ES-I3 (cell line): ENCODE measurements around the gene WNT3.
"Not testable (repeated sequence)": the region's sequence is repeated elsewhere in the genome, so short reads cannot be mapped to it uniquely, and the experiment has no call there.

Experiments
- H3K36me3 ChIP-seq: 2 replicates; pipeline ENCODE4 v1.6.1; 2013; ENCODE audit warnings: mild to moderate bottlenecking, low read length, control low read depth, moderate library complexity; ENCODE audit not compliant: insufficient read depth
- H3K4me1 ChIP-seq: 2 replicates; pipeline ENCODE4 v1.6.1; 2013; ENCODE audit warnings: mild to moderate bottlenecking, control low read depth, low read length; ENCODE audit not compliant: insufficient read depth
- H3K9ac ChIP-seq: 2 replicates; pipeline ENCODE4 v1.6.1; 2013; ENCODE audit warnings: low read depth, mild to moderate bottlenecking, low read length, moderate library complexity
- H3K9me3 ChIP-seq: 2 replicates; pipeline ENCODE4 v1.6.1; 2013; ENCODE audit warnings: mild to moderate bottlenecking, low read length, moderate library complexity; ENCODE audit not compliant: control insufficient read depth, insufficient read depth

Gene WNT3

GRCh38 chr17:46793023-46793422 lies 25.5 kb downstream of the WNT3 start:
- peaks cover 21% of the 10 kb centered on the region; the same call in 1 of the 2 replicates for H3K4me1 ChIP-seq
- not testable (repeated sequence) for H3K9me3 ChIP-seq, H3K36me3 ChIP-seq, H3K9ac ChIP-seq

GRCh38 chr17:46792071-46792470 lies 26.4 kb downstream of the WNT3 start:
- no peaks in the 10 kb centered on the region for H3K9me3 ChIP-seq
- H3K4me1 ChIP-seq: peaks cover 15% of the 10 kb centered on the region; the same call in 1 of the 2 replicates
- H3K36me3 ChIP-seq: no peaks in the 10 kb centered on the region
- H3K9ac ChIP-seq: no peak overlapping the region

- H3K9ac ChIP-seq: no peak overlapping the region
- H3K36me3 ChIP-seq: no peaks in the 10 kb centered on the region
- H3K4me1 ChIP-seq: peaks cover 12% of the 10 kb centered on the region; the same call in 1 of the 2 replicates
- H3K9me3 ChIP-seq: no peaks in the 10 kb centered on the region
Measured at GRCh38 chr17:46791531-46791930, 27.0 kb downstream of the WNT3 start.

GRCh38 chr17:46790216-46790615 lies 28.3 kb downstream of the WNT3 start:
- Histone ChIP-seq H3K9ac (no peak overlapping the region), H3K36me3 (no peaks in the 10 kb centered on the region), H3K4me1 (peaks cover 18% of the 10 kb centered on the region; the same call in 1 of the 2 replicates), H3K9me3 (no peaks in the 10 kb centered on the region)

GRCh38 chr17:46789610-46790009 lies 28.9 kb downstream of the WNT3 start:
- H3K9ac ChIP-seq: no peak overlapping the region
- H3K9me3 ChIP-seq: no peaks in the 10 kb centered on the region
- peaks cover 18% of the 10 kb centered on the region; the same call in 1 of the 2 replicates for H3K4me1 ChIP-seq
- H3K36me3 ChIP-seq: no peaks in the 10 kb centered on the region

GRCh38 chr17:46788796-46789195 lies 29.7 kb downstream of the WNT3 start:
- no peaks in the 10 kb centered on the region for H3K36me3 ChIP-seq
- H3K9me3 ChIP-seq: no peaks in the 10 kb centered on the region
- peaks cover 18% of the 10 kb centered on the region; the same call in 1 of the 2 replicates for H3K4me1 ChIP-seq
- no peak overlapping the region for H3K9ac ChIP-seq

GRCh38 chr17:46788300-46788699 lies 30.2 kb downstream of the WNT3 start:
- no peaks in the 10 kb centered on the region for H3K36me3 ChIP-seq
- H3K4me1 ChIP-seq: peaks cover 18% of the 10 kb centered on the region; the same call in 1 of the 2 replicates
- no peak overlapping the region for H3K9ac ChIP-seq
- H3K9me3 ChIP-seq: no peaks in the 10 kb centered on the region

- Histone ChIP-seq H3K9ac (no peak overlapping the region), H3K9me3 (no peaks in the 10 kb centered on the region), H3K36me3 (no peaks in the 10 kb centered on the region), H3K4me1 (peaks cover 18% of the 10 kb centered on the region; the same call in 1 of the 2 replicates)
Measured at GRCh38 chr17:46787478-46787877, 31.0 kb downstream of the WNT3 start.

GRCh38 chr17:46785696-46786095 lies 32.8 kb downstream of the WNT3 start:
- peaks cover 15% of the 10 kb centered on the region; the same call in 1 of the 2 replicates for H3K4me1 ChIP-seq
- no peaks in the 10 kb centered on the region for H3K9me3 ChIP-seq
- H3K36me3 ChIP-seq: no peaks in the 10 kb centered on the region
- H3K9ac ChIP-seq: no peak overlapping the region

GRCh38 chr17:46783031-46783593 lies 35.4 kb downstream of the WNT3 start:
- no peaks in the 10 kb centered on the region for H3K36me3 ChIP-seq
- no peaks in the 10 kb centered on the region for H3K9me3 ChIP-seq
- H3K4me1 ChIP-seq: peaks cover 10% of the 10 kb centered on the region; the same call in 1 of the 2 replicates
- H3K9ac ChIP-seq: no peak overlapping the region

GRCh38 chr17:46782250-46782953 lies 36.1 kb downstream of the WNT3 start:
- Histone ChIP-seq H3K9me3 (no peaks in the 10 kb centered on the region), H3K9ac (no peak overlapping the region), H3K36me3 (no peaks in the 10 kb centered on the region), H3K4me1 (peaks cover 10% of the 10 kb centered on the region; the same call in 1 of the 2 replicates)

- no peaks in the 10 kb centered on the region for H3K36me3 ChIP-seq
- no peaks in the 10 kb centered on the region for H3K9me3 ChIP-seq
- 0 out of 2 replicates have a peak, but pooled peaks cover 3% of the 10 kb centered on the region for H3K4me1 ChIP-seq
- no peak overlapping the region for H3K9ac ChIP-seq
Measured at GRCh38 chr17:46780003-46780373, 38.5 kb downstream of the WNT3 start.

- Histone ChIP-seq H3K9me3 (no peaks in the 10 kb centered on the region), H3K9ac (no peak overlapping the region)
Measured at GRCh38 chr17:46777943-46778915, 40.3 kb downstream of the WNT3 start.

GRCh38 chr17:46776298-46777005 lies 42.0 kb downstream of the WNT3 start:
- H3K36me3 ChIP-seq: no peaks in the 10 kb centered on the region
- H3K9ac ChIP-seq: no peak overlapping the region
- H3K4me1 ChIP-seq: peaks cover 24% of the 10 kb centered on the region
- H3K9me3 ChIP-seq: no peaks in the 10 kb centered on the region

More at GRCh38 chr17:46777943-46778915, 40.3 kb downstream of the WNT3 start:
- Histone ChIP-seq H3K4me1 (peaks cover 19% of the 10 kb centered on the region), H3K36me3 (no peaks in the 10 kb centered on the region)
